Natural killer cell (primary cell): ENCODE measurements around the gene HPRT1. TPM values are rescaled to one million over a fixed set of nuclear protein-coding genes. Genes with fewer than 3 reads are reported as not detected.

Experiments used
- ATAC-seq, 3 donors: fragments of 150-1000 bp in 2 of 3; fragments of 200-7000 bp in 1 of 3; cut with Tn5 transposase; 1 replicate in 1 of 3; 2 replicates in 2 of 3; pipeline ENCODE4 v1.10.0; 2021; ENCODE audit warnings: mild to moderate bottlenecking in 2 of 3, moderate library complexity in 2 of 3
- DNase-seq, 2 donors: peaks; one replicate each; pipeline versions ENCODE4 v3.0.0 to v3.0.0-alpha.2; 2013 to 2021; ENCODE audit warnings: mixed read lengths in 1 of 2
- H3K27ac ChIP-seq: one replicate; pipeline ENCODE4 v1.5.1; 2013; ENCODE audit warnings: mild to moderate bottlenecking, low read length
- H3K27me3 ChIP-seq: one replicate; pipeline ENCODE4 v1.6.1; 2013; ENCODE audit warnings: low read length; ENCODE audit not compliant: control insufficient read depth, insufficient read depth
- H3K36me3 ChIP-seq: one replicate; pipeline ENCODE4 v1.6.1; 2013; ENCODE audit warnings: low read length; ENCODE audit not compliant: control insufficient read depth, insufficient read depth
- H3K4me1 ChIP-seq: one replicate; pipeline ENCODE4 v1.6.1; 2013; ENCODE audit warnings: low read length; ENCODE audit not compliant: control insufficient read depth, insufficient read depth
- H3K4me3 ChIP-seq: one replicate; pipeline ENCODE4 v1.5.1; 2013; ENCODE audit warnings: low read length
- H3K9me3 ChIP-seq: one replicate; pipeline ENCODE4 v1.6.1; 2013; ENCODE audit warnings: low read length; ENCODE audit not compliant: control insufficient read depth, insufficient read depth
- H3K27ac Mint-ChIP-seq, 2 donors: one replicate each; pipeline ENCODE4 v1.8.0; 2022; ENCODE audit warnings: mild to moderate bottlenecking in 2 of 2, mixed read lengths in 2 of 2, moderate library complexity in 1 of 2
- H3K27me3 Mint-ChIP-seq, 2 donors: one replicate each; pipeline ENCODE4 v1.8.0; 2022; ENCODE audit warnings: low read depth in 2 of 2, mixed read lengths in 2 of 2
- H3K36me3 Mint-ChIP-seq: one replicate; pipeline ENCODE4 v1.8.0; 2022; ENCODE audit warnings: mixed read lengths
- H3K4me1 Mint-ChIP-seq, 2 donors: one replicate each; pipeline ENCODE4 v1.8.0; 2022; ENCODE audit warnings: mixed read lengths in 2 of 2
- H3K4me3 Mint-ChIP-seq: one replicate; pipeline ENCODE4 v1.8.0; 2022; ENCODE audit warnings: mild to moderate bottlenecking, moderate library complexity, mixed read lengths
- H3K9me3 Mint-ChIP-seq, 2 donors: one replicate each; pipeline ENCODE4 v1.8.0; 2022; ENCODE audit warnings: mixed read lengths in 2 of 2
- CTCF ChIP-seq: fragments of 200-600 bp; IDR thresholded peaks from one replicate; pipeline ENCODE4 v1.8.0; 2022; ENCODE audit warnings: antibody characterized with exemption
- WGBS: methylation state at CpG from one replicate; pipeline ENCODE4 v1.1.7; 2013; ENCODE audit warnings: missing lambda C conversion rate; ENCODE audit not compliant: insufficient coverage; 5-methylcytosine and 5-hydroxymethylcytosine counted together
- intact Hi-C: fragments of 100-400 bp; cut with micrococcal nuclease; formaldehyde crosslinking; loops from one replicate; pipeline ENCODE4 v1.14.2; 2022
- total RNA-seq, 4 donors: library from RNA; stranded (reverse); fragments of 120-200 nt in 1 of 4; gene quantifications; one replicate each; pipeline versions ENCODE4 v1.2.3 to v1.2.4, GENCODE V29; 2013 to 2022

The HPRT1 gene
- total RNA-seq, 3 donors from 2014 or later (not counting 1 experiment from before 2014, with no cell fraction given): 15.1 to 17.8 (median 17.7) TPM

GRCh38 chrX:134524181-134524580 lies 64.2 kb downstream of the HPRT1 start:
- Histone ChIP-seq H3K27me3 (no peaks in the 10 kb centered on the region), H3K27ac (no peak overlapping the region), H3K36me3 (no peaks in the 10 kb centered on the region), H3K4me1 (no peaks in the 10 kb centered on the region), H3K4me3 (no peak overlapping the region), H3K9me3 (no peaks in the 10 kb centered on the region)
- intact Hi-C loops: no loop called here
- peaks cover 0 to 7% of the 10 kb centered on the region in 2 donors for H3K27me3 Mint-ChIP-seq
- H3K36me3 Mint-ChIP-seq: no peaks in the 10 kb centered on the region
- no peak for ATAC-seq
- no peak for DNase-seq
- no peak overlapping the region for H3K4me3 Mint-ChIP-seq
- 96% methylated on average over 4 of the region's 6 CpGs for WGBS
- peaks cover 8% of the 10 kb centered on the region in 2 donors for H3K4me1 Mint-ChIP-seq
- no peak for TF ChIP-seq CTCF
- H3K27ac Mint-ChIP-seq: no peak overlapping the region
- H3K9me3 Mint-ChIP-seq: no peaks in the 10 kb centered on the region

- no peak for TF ChIP-seq CTCF
- peaks cover 0 to 7% of the 10 kb centered on the region in 2 donors for H3K27me3 Mint-ChIP-seq
Observed at GRCh38 chrX:134525086-134525792, 65.3 kb downstream of the HPRT1 start.

GRCh38 chrX:134526399-134526798 lies 66.4 kb downstream of the HPRT1 start:
- Mint-ChIP-seq H3K27ac (no peak overlapping the region), H3K4me1 (peaks cover 8% of the 10 kb centered on the region in 2 donors), H3K27me3 (peaks cover 0 to 7% of the 10 kb centered on the region in 2 donors), H3K9me3 (no peaks in the 10 kb centered on the region), H3K36me3 (no peaks in the 10 kb centered on the region), H3K4me3 (no peak overlapping the region)
- no peak overlapping the region for H3K27ac ChIP-seq
- H3K36me3 ChIP-seq: no peaks in the 10 kb centered on the region
- no peaks in the 10 kb centered on the region for H3K27me3 ChIP-seq
- intact Hi-C loops: no loop called here
- H3K4me3 ChIP-seq: no peak overlapping the region
- ATAC-seq (no peak), DNase-seq (no peak)
- TF ChIP-seq CTCF: no peak
- no peaks in the 10 kb centered on the region for H3K4me1 ChIP-seq
- H3K9me3 ChIP-seq: no peaks in the 10 kb centered on the region
- WGBS: 94% methylated on average over 3 of the region's 5 CpGs

More at GRCh38 chrX:134525086-134525792, 65.3 kb downstream of the HPRT1 start:
- Mint-ChIP-seq H3K27ac (no peak overlapping the region), H3K9me3 (no peaks in the 10 kb centered on the region), H3K36me3 (no peaks in the 10 kb centered on the region), H3K4me3 (no peak overlapping the region), H3K4me1 (peaks cover 8% of the 10 kb centered on the region in 2 donors)
- DNase-seq (no peak), ATAC-seq (no peak)
- no peaks in the 10 kb centered on the region for H3K4me1 ChIP-seq
- intact Hi-C loops: no loop called here
- H3K27ac ChIP-seq: no peak overlapping the region
- no peaks in the 10 kb centered on the region for H3K27me3 ChIP-seq
- WGBS: 75% methylated on average over 8 of the region's 15 CpGs
- no peak overlapping the region for H3K4me3 ChIP-seq
- H3K36me3 ChIP-seq: no peaks in the 10 kb centered on the region
- H3K9me3 ChIP-seq: no peaks in the 10 kb centered on the region

GRCh38 chrX:134528960-134529359 lies 69.0 kb downstream of the HPRT1 start:
- no peak for TF ChIP-seq CTCF
- H3K4me3 ChIP-seq: no peak overlapping the region
- H3K4me3 Mint-ChIP-seq: no peak overlapping the region

More at GRCh38 chrX:134528960-134529359, 69.0 kb downstream of the HPRT1 start:
- intact Hi-C loops: no loop called here
- no peaks in the 10 kb centered on the region for H3K9me3 Mint-ChIP-seq
- no peak for DNase-seq
- ATAC-seq: no peak
- 54% methylated on average over 3 of the region's 3 CpGs for WGBS
- no peak overlapping the region for H3K27ac Mint-ChIP-seq
- Histone ChIP-seq H3K36me3 (no peaks in the 10 kb centered on the region), H3K4me1 (no peaks in the 10 kb centered on the region), H3K27ac (no peak overlapping the region), H3K27me3 (no peaks in the 10 kb centered on the region), H3K9me3 (no peaks in the 10 kb centered on the region)
- H3K4me1 Mint-ChIP-seq: no peaks in the 10 kb centered on the region
- no peaks in the 10 kb centered on the region for H3K36me3 Mint-ChIP-seq
- peaks cover 0 to 7% of the 10 kb centered on the region in 2 donors for H3K27me3 Mint-ChIP-seq
